ENCODE measurements around the gene PCGF2. TPM values are rescaled to one million over a fixed set of nuclear protein-coding genes. Genes with fewer than 3 reads are reported as not detected.
A peak's percentile ranks its signal among the peaks of the same experiment; 100 is the strongest.

Gene PCGF2
- total RNA-seq, 2 donors from 2014 or later: 101 to 106 TPM

DNA sequence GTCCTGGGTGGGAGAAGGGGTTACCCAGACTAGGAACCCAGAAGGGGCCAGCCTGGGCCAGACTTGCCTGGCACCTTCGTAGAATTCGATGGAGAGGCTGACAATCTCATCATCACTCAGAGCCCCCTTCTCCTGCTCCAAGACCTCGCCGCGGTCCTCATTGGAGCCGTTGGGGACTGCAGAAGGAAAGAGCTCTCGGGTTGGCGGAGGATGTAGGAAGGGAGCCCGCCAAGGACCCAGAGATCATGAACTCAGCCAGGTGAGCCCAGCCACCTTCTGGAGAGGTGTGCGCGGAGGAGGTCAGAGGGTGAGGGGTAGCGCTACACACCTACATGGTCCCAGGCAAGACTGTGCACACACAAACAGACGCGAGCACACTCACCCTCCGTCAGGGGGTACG lies 9.4 kb downstream of the PCGF2 start:
- Histone ChIP-seq H3K9me3 (ENCODE audit: control insufficient read depth, low read length) (no peaks in the 10 kb centered on the region), H3K4me3 (ENCODE audit: low read length) (no peak overlapping the region), H3K36me3 (ENCODE audit: control insufficient read depth, insufficient read depth, low read length) (peaks cover 73% of the 10 kb centered on the region), H3K4me1 (ENCODE audit: control insufficient read depth, insufficient read depth, low read length) (peaks cover 5% of the 10 kb centered on the region), H3K9ac (ENCODE audit: extremely low read depth, low read length, poor library complexity, severe bottlenecking) (no peak overlapping the region), H3K27me3 (ENCODE audit: control insufficient read depth, insufficient read depth, low read length, poor library complexity, severe bottlenecking) (no peaks in the 10 kb centered on the region), H3K27ac (ENCODE audit: low read depth, low read length) (no peak overlapping the region)
- 95 to 98% methylated on average over 11 to 16 of the region's 16 CpGs for WGBS, 2 experiments (ENCODE audit: insufficient coverage in 1 of 2, insufficient read length in 1 of 2)
- peaks cover 56% of the 10 kb centered on the region for H3K36me3 Mint-ChIP-seq (ENCODE audit: low read depth)
- no peak overlapping the region for H3K4me3 Mint-ChIP-seq
- H3K27ac Mint-ChIP-seq: no peak overlapping the region
- no peaks in the 10 kb centered on the region for H3K27me3 Mint-ChIP-seq (ENCODE audit: insufficient read depth)
- no peak for TF ChIP-seq CTCF (conservative IDR thresholded peaks at IDR 0.05)
- H3K4me1 Mint-ChIP-seq: peaks cover 19% of the 10 kb centered on the region
- H3K9me3 Mint-ChIP-seq: no peaks in the 10 kb centered on the region
- DNase-seq: no peak

DNA sequence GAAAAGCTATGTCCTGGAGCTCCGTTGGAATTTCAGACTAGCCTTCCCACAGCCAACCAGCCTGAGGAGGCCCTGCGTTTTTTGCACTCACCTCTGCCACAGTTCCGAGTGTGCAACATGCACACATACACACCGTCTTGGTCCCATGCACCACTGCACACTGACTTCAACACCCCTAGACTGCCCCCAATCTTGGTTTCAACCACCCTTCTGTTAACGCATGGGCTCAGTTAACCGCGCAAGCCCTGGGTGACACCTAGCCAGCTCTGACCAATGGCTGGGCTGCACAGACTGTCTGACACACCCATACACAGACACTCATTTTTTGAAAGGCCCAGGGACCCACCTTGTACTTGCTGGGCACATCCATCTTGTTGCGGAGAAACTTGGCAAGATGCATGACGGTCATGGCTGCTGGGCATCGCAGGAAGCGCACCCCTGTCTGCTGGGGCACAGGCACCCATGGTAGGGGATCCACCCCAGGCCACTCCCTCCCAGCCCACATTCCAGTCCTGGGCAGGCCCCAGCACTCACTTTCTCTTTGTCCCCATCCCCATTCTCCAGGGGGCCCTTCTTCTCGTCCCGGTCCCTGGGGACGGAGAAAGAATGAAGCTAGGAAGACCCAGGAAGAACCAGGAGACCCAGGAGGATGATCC lies 10.0 kb downstream of the PCGF2 start:
- H3K27ac Mint-ChIP-seq: no peak overlapping the region
- no peak for TF ChIP-seq CTCF (conservative IDR thresholded peaks at IDR 0.05)
- no peak for DNase-seq
- no peak overlapping the region for H3K27ac ChIP-seq (ENCODE audit: low read depth, low read length)
- H3K36me3 Mint-ChIP-seq (ENCODE audit: low read depth): peaks cover 54% of the 10 kb centered on the region
- H3K27me3 ChIP-seq (ENCODE audit: control insufficient read depth, insufficient read depth, low read length, poor library complexity, severe bottlenecking): no peaks in the 10 kb centered on the region
- WGBS, 2 experiments (ENCODE audit: insufficient coverage in 1 of 2, insufficient read length in 1 of 2): 92 to 98% methylated on average over 9 to 14 of the region's 14 CpGs
- no peaks in the 10 kb centered on the region for H3K9me3 Mint-ChIP-seq
- no peaks in the 10 kb centered on the region for H3K4me1 ChIP-seq (ENCODE audit: control insufficient read depth, insufficient read depth, low read length)
- no peak overlapping the region for H3K9ac ChIP-seq (ENCODE audit: extremely low read depth, low read length, poor library complexity, severe bottlenecking)
- H3K9me3 ChIP-seq (ENCODE audit: control insufficient read depth, low read length): no peaks in the 10 kb centered on the region
- peaks cover 14% of the 10 kb centered on the region for H3K4me1 Mint-ChIP-seq
- H3K4me3 Mint-ChIP-seq: no peak overlapping the region
- H3K27me3 Mint-ChIP-seq (ENCODE audit: insufficient read depth): no peaks in the 10 kb centered on the region
- H3K4me3 ChIP-seq (ENCODE audit: low read length): no peak overlapping the region
- peaks cover 77% of the 10 kb centered on the region for H3K36me3 ChIP-seq (ENCODE audit: control insufficient read depth, insufficient read depth, low read length)

DNA sequence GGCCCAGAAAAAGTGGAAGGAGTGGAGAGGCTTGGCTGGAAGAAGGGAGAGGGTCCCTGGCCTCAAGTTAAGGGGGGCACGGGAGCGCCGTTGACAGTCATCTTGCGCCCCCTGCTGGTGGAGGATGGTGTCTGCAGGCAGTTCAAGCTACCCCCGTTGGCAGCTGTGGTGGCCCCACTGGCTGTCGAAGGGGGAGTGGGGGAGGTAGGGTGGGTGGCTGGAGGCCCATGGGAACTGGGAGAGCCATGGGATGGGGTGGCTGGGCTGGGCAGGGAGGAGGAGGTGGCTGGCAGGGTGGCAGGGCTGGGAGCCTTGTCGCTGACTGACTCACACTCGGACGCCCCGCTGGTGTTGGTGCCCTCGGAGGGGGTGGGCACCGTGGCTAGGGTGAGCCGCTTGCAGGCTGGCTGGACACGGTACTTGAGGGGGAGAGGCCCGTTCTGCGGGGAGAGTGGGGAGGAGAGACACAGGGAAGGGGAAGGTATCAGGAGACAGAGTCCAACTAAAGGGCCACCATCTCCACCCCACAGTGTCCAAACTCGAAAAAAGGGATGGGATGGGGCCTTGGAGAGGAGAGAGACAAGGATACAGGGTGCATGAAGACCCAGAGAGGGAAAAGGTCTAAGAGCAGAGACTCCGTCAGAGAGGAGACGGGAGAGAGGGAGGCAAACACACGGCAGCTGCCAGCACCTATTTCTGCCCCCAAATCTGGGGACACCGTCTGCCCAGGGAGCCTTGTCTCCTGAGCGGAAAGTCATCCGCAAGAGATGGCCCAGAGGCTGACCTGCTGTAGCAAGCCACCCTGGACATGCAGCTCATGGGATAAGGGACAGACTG lies 12.8 kb downstream of the PCGF2 start:
- Histone ChIP-seq H3K27ac (ENCODE audit: low read depth, low read length) (no peak overlapping the region), H3K9me3 (ENCODE audit: control insufficient read depth, low read length) (no peaks in the 10 kb centered on the region), H3K9ac (ENCODE audit: extremely low read depth, low read length, poor library complexity, severe bottlenecking) (no peak overlapping the region), H3K4me3 (ENCODE audit: low read length) (no peak overlapping the region), H3K27me3 (ENCODE audit: control insufficient read depth, insufficient read depth, low read length, poor library complexity, severe bottlenecking) (no peaks in the 10 kb centered on the region), H3K4me1 (ENCODE audit: control insufficient read depth, insufficient read depth, low read length) (peaks cover 3% of the 10 kb centered on the region), H3K36me3 (ENCODE audit: control insufficient read depth, insufficient read depth, low read length) (peaks cover 65% of the 10 kb centered on the region)
- Mint-ChIP-seq H3K4me3 (no peak overlapping the region), H3K4me1 (peaks cover 11% of the 10 kb centered on the region), H3K9me3 (no peaks in the 10 kb centered on the region), H3K27me3 (ENCODE audit: insufficient read depth) (no peaks in the 10 kb centered on the region), H3K27ac (peak overlapping the region; percentile 80), H3K36me3 (ENCODE audit: low read depth) (peaks cover 54% of the 10 kb centered on the region)
- DNase-seq: peak; percentile 94
- WGBS, 2 experiments (ENCODE audit: insufficient coverage in 1 of 2, insufficient read length in 1 of 2): 74 to 93% methylated on average over 9 to 23 of the region's 23 CpGs
- peak; percentile 90 for TF ChIP-seq CTCF (conservative IDR thresholded peaks at IDR 0.05)

All from endodermal cell (in vitro differentiated cells).